HEK293T (cell line): ENCODE measurements around the gene CMKLR1.

Experiments
- CTCF ChIA-PET: fragments of 350-600 bp; formaldehyde crosslinking; extraction: SDS; loops from one replicate; lab custom pipeline; 2021; ENCODE audit warnings: antibody characterized with exemption, inconsistent platforms; lab: Yijun Ruan, JAX
- POLR2A ChIA-PET: fragments of 350-600 bp; formaldehyde crosslinking; extraction: SDS; loops from one replicate; lab custom pipeline; 2020; ENCODE audit warnings: antibody characterized with exemption, inconsistent platforms; lab: Yijun Ruan, JAX
- DNase-seq: peaks from one replicate; pipeline ENCODE4 v3.0.0; 2012; ENCODE audit warnings: mixed read lengths; ENCODE audit errors: extremely low spot score
- ARNT ChIP-seq: fragments of 450-650 bp; IDR thresholded peaks from 2 replicates; pipeline ENCODE4 v1.6.1; 2017; ENCODE audit warnings: mild to moderate bottlenecking
- BHLHE40 ChIP-seq: fragments of 450-650 bp; IDR thresholded peaks from 2 replicates; pipeline ENCODE4 v1.6.1; 2016; ENCODE audit warnings: mild to moderate bottlenecking, moderate library complexity, borderline replicate concordance
- CTBP1 ChIP-seq: fragments of 450-650 bp; IDR thresholded peaks from 2 replicates; pipeline ENCODE4 v1.6.1; 2016; ENCODE audit warnings: borderline replicate concordance
- ELF4 ChIP-seq: fragments of 450-650 bp; IDR thresholded peaks from 2 replicates; pipeline ENCODE4 v1.6.1; 2017; ENCODE audit warnings: antibody characterized with exemption
- FOXA1 ChIP-seq: fragments of 450-650 bp; IDR thresholded peaks from 2 replicates; pipeline ENCODE4 v1.6.1; 2016; ENCODE audit warnings: mild to moderate bottlenecking
- FOXK2 ChIP-seq: fragments of 450-650 bp; IDR thresholded peaks from 2 replicates; pipeline ENCODE4 v1.6.1; 2016; ENCODE audit warnings: mild to moderate bottlenecking
- FOXM1 ChIP-seq: fragments of 450-650 bp; IDR thresholded peaks from 2 replicates; pipeline ENCODE4 v1.6.1; 2017; ENCODE audit warnings: mild to moderate bottlenecking, borderline replicate concordance
- HDGF ChIP-seq: fragments of 450-650 bp; IDR thresholded peaks from 2 replicates; pipeline ENCODE4 v1.6.1; 2017; ENCODE audit warnings: antibody characterized with exemption, borderline replicate concordance
- L3MBTL2 ChIP-seq: fragments of 450-650 bp; conservative IDR thresholded peaks from 2 replicates; pipeline ENCODE4 v1.6.1; 2016; ENCODE audit warnings: mild to moderate bottlenecking
- LEF1 ChIP-seq: fragments of 450-650 bp; IDR thresholded peaks from 2 replicates; pipeline ENCODE4 v1.6.1; 2017; ENCODE audit warnings: mild to moderate bottlenecking, borderline replicate concordance
- NFRKB ChIP-seq: fragments of 450-650 bp; IDR thresholded peaks from 2 replicates; pipeline ENCODE4 v1.6.1; 2016; ENCODE audit warnings: mild to moderate bottlenecking, moderate library complexity
- SP1 ChIP-seq: fragments of 450-650 bp; IDR thresholded peaks from 2 replicates; pipeline ENCODE4 v1.6.1; 2017
- SUZ12 ChIP-seq: fragments of 450-650 bp; IDR thresholded peaks from 2 replicates; pipeline ENCODE4 v1.6.1; 2016; ENCODE audit warnings: mild to moderate bottlenecking
- TARDBP ChIP-seq: fragments of 450-650 bp; IDR thresholded peaks from 2 replicates; pipeline ENCODE4 v1.6.1; 2016
- ZNF384 ChIP-seq: fragments of 450-650 bp; IDR thresholded peaks from 2 replicates; pipeline ENCODE4 v1.6.1; 2016
- TF ChIP-seq, protein P1 (sequence below): fragments of 450-650 bp; IDR thresholded peaks from 2 replicates; pipeline ENCODE4 v1.6.1; 2016

CMKLR1 gene

GRCh38 chr12:108289350-108290161 is 49.6 kb downstream of the CMKLR1 start:
- no peak for TF ChIP-seq HDGF
- TF ChIP-seq, protein P1, sequence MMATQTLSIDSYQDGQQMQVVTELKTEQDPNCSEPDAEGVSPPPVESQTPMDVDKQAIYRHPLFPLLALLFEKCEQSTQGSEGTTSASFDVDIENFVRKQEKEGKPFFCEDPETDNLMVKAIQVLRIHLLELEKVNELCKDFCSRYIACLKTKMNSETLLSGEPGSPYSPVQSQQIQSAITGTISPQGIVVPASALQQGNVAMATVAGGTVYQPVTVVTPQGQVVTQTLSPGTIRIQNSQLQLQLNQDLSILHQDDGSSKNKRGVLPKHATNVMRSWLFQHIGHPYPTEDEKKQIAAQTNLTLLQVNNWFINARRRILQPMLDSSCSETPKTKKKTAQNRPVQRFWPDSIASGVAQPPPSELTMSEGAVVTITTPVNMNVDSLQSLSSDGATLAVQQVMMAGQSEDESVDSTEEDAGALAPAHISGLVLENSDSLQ = no peak
- no peak for TF ChIP-seq FOXA1
- TF ChIP-seq LEF1 = no peak
- TF ChIP-seq FOXK2 = no peak
- TF ChIP-seq ELF4 = no peak
- no peak for TF ChIP-seq CTBP1
- no peak for TF ChIP-seq SUZ12
- TF ChIP-seq L3MBTL2 = no peak
- no peak for TF ChIP-seq ZNF384
- ChIA-PET CTCF (no interaction called here), POLR2A (no interaction called here)
- no peak for DNase-seq

DNA sequence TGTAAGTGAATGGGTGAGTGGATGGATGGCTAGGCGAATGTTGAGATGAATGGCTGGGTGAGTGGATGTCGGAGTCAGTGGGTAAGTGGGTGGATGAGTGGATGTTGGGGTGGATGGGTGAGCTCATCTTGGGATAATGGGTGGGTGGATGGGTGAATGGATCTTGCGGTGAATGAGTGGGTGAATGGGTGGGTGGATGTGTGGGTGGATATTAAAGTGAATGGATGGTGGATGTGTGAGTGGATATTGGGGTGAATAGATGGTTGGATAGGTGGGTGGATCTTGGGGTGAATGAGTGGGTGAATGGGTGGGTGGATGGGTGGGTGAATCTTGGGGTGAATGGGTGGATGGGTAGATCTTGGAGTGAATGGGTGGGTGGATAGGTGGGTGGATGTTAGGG is 51.9 kb downstream of the CMKLR1 start:
- no peak for DNase-seq
- ChIA-PET POLR2A (no interaction called here), CTCF (no interaction called here)
- TF ChIP-seq L3MBTL2 = no peak
- no peak for TF ChIP-seq TARDBP
- no peak for TF ChIP-seq ZNF384

DNA sequence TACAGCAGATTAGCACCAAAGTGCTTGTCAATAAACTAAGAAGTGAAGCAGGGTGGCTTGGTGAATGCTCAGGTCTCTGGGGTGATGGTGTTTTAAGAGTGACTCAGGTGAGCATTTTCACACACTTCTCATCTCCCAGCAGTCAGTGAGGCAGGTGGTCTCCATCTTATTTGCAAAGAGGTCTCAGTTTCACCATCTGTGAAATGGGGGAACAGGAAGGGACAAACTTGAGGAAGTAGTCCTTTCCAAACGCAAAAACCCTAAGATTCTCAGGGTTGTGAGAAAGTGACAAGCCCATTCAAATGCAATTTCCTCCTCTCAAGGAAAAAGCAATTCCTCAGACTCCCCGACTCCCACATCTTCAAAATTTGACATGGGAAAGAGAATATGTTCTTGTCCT is 54.1 kb downstream of the CMKLR1 start:
- DNase-seq = no peak
- ChIA-PET CTCF (no interaction called here), POLR2A (no interaction called here)
- TF ChIP-seq ELF4 (no peak), FOXK2 (no peak), ARNT (no peak), TARDBP (no peak), FOXA1 (no peak), FOXM1 (no peak), BHLHE40 (no peak), SP1 (no peak), LEF1 (no peak), ZNF384 (no peak), NFRKB (no peak), CTBP1 (no peak), HDGF (no peak)
- TF ChIP-seq, protein P1 = no peak

DNA sequence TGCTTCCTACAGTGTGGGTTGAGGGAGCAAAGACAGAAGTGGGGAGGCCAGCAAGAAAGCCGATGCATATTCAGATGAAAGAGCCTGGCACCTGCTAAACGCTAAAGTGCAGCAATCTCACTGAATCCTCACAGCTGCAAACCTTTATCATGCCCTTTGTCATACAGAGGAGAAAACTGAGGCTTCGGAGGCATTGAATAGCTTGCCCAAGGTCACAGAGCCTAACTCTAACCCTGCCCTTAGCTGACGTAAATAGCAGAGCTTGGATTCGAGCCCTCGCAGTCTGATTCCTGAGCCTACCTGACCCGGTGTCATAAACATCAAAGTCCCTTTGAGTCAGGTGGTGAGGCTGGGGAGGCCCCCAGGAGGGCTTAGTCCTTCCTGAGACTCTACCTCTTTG is 54.9 kb downstream of the CMKLR1 start:
- ChIA-PET CTCF (no interaction called here), POLR2A (no interaction called here)
- TF ChIP-seq, protein P1 = no peak
- TF ChIP-seq LEF1 = no peak
- TF ChIP-seq ARNT = no peak
- TF ChIP-seq FOXK2 = no peak
- no peak for TF ChIP-seq CTBP1
- TF ChIP-seq FOXM1 = no peak
- TF ChIP-seq TARDBP = no peak
- TF ChIP-seq ELF4 = no peak
- TF ChIP-seq FOXA1 = no peak
- TF ChIP-seq NFRKB = no peak
- TF ChIP-seq BHLHE40 = no peak
- no peak for TF ChIP-seq SUZ12
- TF ChIP-seq HDGF = no peak
- DNase-seq = no peak

- POLR2A ChIA-PET = no interaction called here
- DNase-seq = no peak
- TF ChIP-seq SP1 = no peak
- TF ChIP-seq, protein P1 = no peak
- TF ChIP-seq LEF1 = no peak
- no peak for TF ChIP-seq CTBP1
- no peak for TF ChIP-seq FOXK2
- TF ChIP-seq ZNF384 = no peak
- no peak for TF ChIP-seq BHLHE40
- TF ChIP-seq ARNT = no peak
- TF ChIP-seq FOXA1 = no peak
- TF ChIP-seq ELF4 = no peak
- no peak for TF ChIP-seq NFRKB
- no peak for TF ChIP-seq SUZ12
- no peak for TF ChIP-seq HDGF
- TF ChIP-seq L3MBTL2 = no peak
- CTCF ChIA-PET = no interaction called here
These were observed 56.4 kb downstream of the CMKLR1 start for GRCh38 chr12:108282676-108283075.

DNA sequence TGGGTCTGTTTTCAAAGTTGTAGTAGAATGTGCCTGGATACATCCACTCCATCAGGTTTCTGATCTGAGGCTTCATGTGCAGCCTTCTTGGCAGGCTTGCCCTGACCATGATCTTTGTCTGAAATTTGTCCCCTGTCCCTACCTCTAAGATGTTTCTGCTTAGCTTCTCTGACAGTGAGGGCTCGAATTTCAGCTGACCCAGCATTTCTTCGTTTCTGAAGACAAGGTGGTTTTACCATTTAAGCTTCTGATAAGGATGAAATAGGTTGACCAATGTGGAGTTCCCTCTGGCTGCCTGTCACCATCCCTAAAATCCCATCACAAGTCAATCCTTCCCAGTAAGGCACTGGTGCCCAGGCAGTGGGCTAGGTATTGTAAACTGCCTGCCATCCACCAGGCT is 57.0 kb downstream of the CMKLR1 start:
- POLR2A ChIA-PET = no interaction called here
- CTCF ChIA-PET = no interaction called here

More for the DNA sequence above, 57.0 kb downstream of the CMKLR1 start:
- TF ChIP-seq TARDBP (no peak), L3MBTL2 (no peak), CTBP1 (no peak), HDGF (no peak), ZNF384 (no peak), NFRKB (no peak), ELF4 (no peak)
- TF ChIP-seq, protein P1 = no peak
- no peak for DNase-seq
